Measurements from ENCODE around the gene VCAN. TPM values are rescaled to one million over a fixed set of nuclear protein-coding genes. Genes with fewer than 3 reads are reported as not detected.

Gene VCAN
- polyA plus RNA-seq, 2 of the 4 experiments (the other 2 are of a cell fraction): 26.0 to 42.0 TPM

- DNase-seq (ENCODE audit: low read depth in 1 of 2, low spot score in 1 of 2) (no peak), FAIRE-seq (no peak), ATAC-seq (no peak)
- H3K4me1 ChIP-seq: peaks cover 12% of the 10 kb centered on the region
- TF ChIP-seq NPAS2 (CRISPR knock-in tag; IDR thresholded peaks at IDR 0.05; ENCODE audit: borderline replicate concordance) (no peak), REST (IDR thresholded peaks at IDR 0.05) (no peak), JUNB (IDR thresholded peaks at IDR 0.05) (peak; percentile 46; the same call in 1 of the 2 replicates), FOSL2 (IDR thresholded peaks at IDR 0.05) (peak; percentile 54), FOSL2 (CRISPR knock-in tag; IDR thresholded peaks at IDR 0.05) (0 out of 2 replicates have a peak, but pooled peaks have one; percentile 2), FOXS1 (CRISPR knock-in tag; IDR thresholded peaks at IDR 0.05) (no peak)
- no peaks in the 10 kb centered on the region for H3K9me3 ChIP-seq
- POLR2A ChIA-PET: no interaction called here
- H3K4me3 ChIP-seq: no peak overlapping the region
- H3K4me2 ChIP-seq: peak overlapping the region; percentile 11; the same call in 2 of the 3 replicates
- no peak overlapping the region for H3K27ac ChIP-seq
- CTCF ChIA-PET: no interaction called here
These were observed 112.3 kb downstream of the VCAN start for GRCh38 chr5:83583859-83584258.

- Histone ChIP-seq H3K4me3 (no peak overlapping the region), H3K9me3 (no peaks in the 10 kb centered on the region), H3K27ac (no peak overlapping the region), H3K4me2 (no peak overlapping the region), H3K4me1 (peaks cover 12% of the 10 kb centered on the region)
- ATAC-seq: no peak; a peak in 1 of 6 replicates
- POLR2A ChIA-PET: no interaction called here
- 43% methylated on average over 3 of the region's 3 CpGs for WGBS (ENCODE audit: missing lambda C conversion rate)
- CTCF ChIA-PET: no interaction called here
- no peak for DNase-seq (ENCODE audit: low read depth in 1 of 2, low spot score in 1 of 2)
- no peak for FAIRE-seq
- TF ChIP-seq CBX8 (IDR thresholded peaks at IDR 0.05): no peak
- no peak for TF ChIP-seq CTCF (IDR thresholded peaks at IDR 0.05)
- TF ChIP-seq EHF (CRISPR knock-in tag; IDR thresholded peaks at IDR 0.05): no peak
- no peak for TF ChIP-seq TFCP2L1 (CRISPR knock-in tag; IDR thresholded peaks at IDR 0.05)
- TF ChIP-seq EP300 (IDR thresholded peaks at IDR 0.05): no peak
- TF ChIP-seq BCL3 (IDR thresholded peaks at IDR 0.05): no peak
- no peak for TF ChIP-seq CBX2 (IDR thresholded peaks at IDR 0.05; ENCODE audit: borderline replicate concordance, low read depth)
- TF ChIP-seq HDAC2 (IDR thresholded peaks at IDR 0.05): no peak
- TF ChIP-seq ELK1 (IDR thresholded peaks at IDR 0.05; ENCODE audit: low read depth, low read length): no peak
- no peak for TF ChIP-seq E2F6 (IDR thresholded peaks at IDR 0.05; ENCODE audit: borderline replicate concordance, low read depth)
- TF ChIP-seq POLR2AphosphoS2 (conservative IDR thresholded peaks at IDR 0.05; ENCODE audit: low read length): no peak
- no peak for TF ChIP-seq JUN (IDR thresholded peaks at IDR 0.05)
- no peak for TF ChIP-seq ESRRA (IDR thresholded peaks at IDR 0.05; ENCODE audit: borderline replicate concordance, low read length)
- TF ChIP-seq REST (IDR thresholded peaks at IDR 0.05): no peak
- TF ChIP-seq USF2 (IDR thresholded peaks at IDR 0.05): no peak
These were observed 115.6 kb downstream of the VCAN start for GRCh38 chr5:83586874-83587776.
